HepG2 (cell line): Measurements from ENCODE around the gene PKP4. TPM values are rescaled to one million over a fixed set of nuclear protein-coding genes. Genes with fewer than 3 reads are reported as not detected.

Experiments used
- HBP1 ChIP-seq: IDR thresholded peaks from 2 replicates; pipeline ENCODE4 v1.6.1; 2016; ENCODE audit warnings: low read depth, control low read depth
- HDAC1 ChIP-seq: sonication (generic); formaldehyde crosslinking; IDR thresholded peaks from 2 replicates; pipeline ENCODE4 v1.5.1; 2020; ENCODE audit warnings: mild to moderate bottlenecking, missing genetic modification reagents
- NKX3-1 ChIP-seq: sonication (generic); formaldehyde crosslinking; IDR thresholded peaks from 2 replicates; pipeline ENCODE4 v1.5.0; 2020; ENCODE audit warnings: missing genetic modification reagents
- NR2F2 ChIP-seq: IDR thresholded peaks from 2 replicates; pipeline ENCODE4 v1.6.1; 2012; ENCODE audit warnings: low read depth, inconsistent platforms, borderline replicate concordance
- THAP7 ChIP-seq: sonication (generic); formaldehyde crosslinking; IDR thresholded peaks from 2 replicates; pipeline ENCODE4 v1.8.1; 2023; ENCODE audit warnings: mild to moderate bottlenecking, missing genetic modification reagents
- ZBTB3 ChIP-seq: sonication (generic); formaldehyde crosslinking; IDR thresholded peaks from 2 replicates; pipeline ENCODE4 v1.4.0; 2020; ENCODE audit warnings: low read depth, mild to moderate bottlenecking, moderate library complexity, missing genetic modification reagents, borderline replicate concordance
- ZFP37 ChIP-seq: sonication (generic); formaldehyde crosslinking; IDR thresholded peaks from 2 replicates; pipeline ENCODE4 v1.4.0; 2020; ENCODE audit warnings: missing genetic modification reagents, borderline replicate concordance
- ZKSCAN8 ChIP-seq: IDR thresholded peaks from 2 replicates; pipeline ENCODE4 v1.6.1; 2016; ENCODE audit warnings: borderline replicate concordance, missing genetic modification reagents, missing compliant biosample characterization
- ZNF644 ChIP-seq: IDR thresholded peaks from 2 replicates; pipeline ENCODE4 v1.6.1; 2016; ENCODE audit warnings: low read depth
- polyA plus RNA-seq, 8 experiments: library from polyadenylated mRNA; depleted of rRNA in 3 of 8; stranded (reverse) in 7 of 8; unstranded in 1 of 8; fragments of >200 nt; fragmentation: Illumina TruSeq in 4 of 8; extraction: Trizol in 4 of 8; gene quantifications; 2 replicates each; pipeline versions ENCODE4 v1.2.1 to v1.2.3, GENCODE V29; 2011 to 2016; ENCODE audit warnings: low read depth in 4 of 8, missing spikeins in 1 of 8, mixed read lengths in 1 of 8; ENCODE audit not compliant: insufficient read depth in 1 of 8
- total RNA-seq, 5 experiments: library from RNA; depleted of rRNA; stranded (reverse); fragments of >200 nt; fragmentation: Illumina TruSeq; extraction: Trizol; gene quantifications; 2 replicates each; pipeline ENCODE4 v1.2.3, GENCODE V29; 2016; ENCODE audit warnings: low read depth in 1 of 5
- TF ChIP-seq, protein P1 (sequence below): sonication (generic); formaldehyde crosslinking; IDR thresholded peaks from 2 replicates; pipeline ENCODE4 v1.4.0; 2020; ENCODE audit warnings: missing genetic modification reagents

PKP4 gene
- total and polyA plus RNA-seq, 2 of the 13 experiments (the other 11 are each of a cell fraction or from before 2014, with no cell fraction given): 80.9 to 90.5 TPM

DNA sequence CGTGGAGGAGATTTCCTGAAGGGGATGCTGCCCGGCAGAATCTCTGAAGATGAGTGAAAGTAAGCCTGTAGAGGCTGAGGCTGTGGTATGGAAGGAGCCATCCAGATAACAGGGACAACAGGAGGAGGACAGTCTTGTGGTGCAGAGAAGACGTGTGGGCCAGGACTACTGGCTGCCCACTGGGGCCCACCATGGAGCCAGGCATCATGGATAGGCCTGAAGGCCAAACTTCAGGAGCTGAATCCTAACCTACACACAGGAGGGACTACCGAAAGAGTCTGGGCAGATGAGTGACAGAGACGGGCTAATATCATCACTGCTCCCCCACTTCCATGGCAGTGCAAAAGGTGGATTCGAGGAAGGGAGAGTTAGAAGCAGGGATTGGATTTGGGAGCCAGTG lies 207.0 kb downstream of the PKP4 start (continued):
- no peak for TF ChIP-seq THAP7
- TF ChIP-seq NKX3-1 (CRISPR knock-in tag): no peak
- TF ChIP-seq ZBTB3 (CRISPR knock-in tag): no peak
- no peak for TF ChIP-seq ZFP37
- TF ChIP-seq ZNF644 (CRISPR knock-in tag): no peak
- TF ChIP-seq NR2F2: no peak
- no peak for TF ChIP-seq HBP1 (CRISPR knock-in tag)
- no peak for TF ChIP-seq ZKSCAN8 (CRISPR knock-in tag)
- no peak for TF ChIP-seq HDAC1
- TF ChIP-seq, protein P1, sequence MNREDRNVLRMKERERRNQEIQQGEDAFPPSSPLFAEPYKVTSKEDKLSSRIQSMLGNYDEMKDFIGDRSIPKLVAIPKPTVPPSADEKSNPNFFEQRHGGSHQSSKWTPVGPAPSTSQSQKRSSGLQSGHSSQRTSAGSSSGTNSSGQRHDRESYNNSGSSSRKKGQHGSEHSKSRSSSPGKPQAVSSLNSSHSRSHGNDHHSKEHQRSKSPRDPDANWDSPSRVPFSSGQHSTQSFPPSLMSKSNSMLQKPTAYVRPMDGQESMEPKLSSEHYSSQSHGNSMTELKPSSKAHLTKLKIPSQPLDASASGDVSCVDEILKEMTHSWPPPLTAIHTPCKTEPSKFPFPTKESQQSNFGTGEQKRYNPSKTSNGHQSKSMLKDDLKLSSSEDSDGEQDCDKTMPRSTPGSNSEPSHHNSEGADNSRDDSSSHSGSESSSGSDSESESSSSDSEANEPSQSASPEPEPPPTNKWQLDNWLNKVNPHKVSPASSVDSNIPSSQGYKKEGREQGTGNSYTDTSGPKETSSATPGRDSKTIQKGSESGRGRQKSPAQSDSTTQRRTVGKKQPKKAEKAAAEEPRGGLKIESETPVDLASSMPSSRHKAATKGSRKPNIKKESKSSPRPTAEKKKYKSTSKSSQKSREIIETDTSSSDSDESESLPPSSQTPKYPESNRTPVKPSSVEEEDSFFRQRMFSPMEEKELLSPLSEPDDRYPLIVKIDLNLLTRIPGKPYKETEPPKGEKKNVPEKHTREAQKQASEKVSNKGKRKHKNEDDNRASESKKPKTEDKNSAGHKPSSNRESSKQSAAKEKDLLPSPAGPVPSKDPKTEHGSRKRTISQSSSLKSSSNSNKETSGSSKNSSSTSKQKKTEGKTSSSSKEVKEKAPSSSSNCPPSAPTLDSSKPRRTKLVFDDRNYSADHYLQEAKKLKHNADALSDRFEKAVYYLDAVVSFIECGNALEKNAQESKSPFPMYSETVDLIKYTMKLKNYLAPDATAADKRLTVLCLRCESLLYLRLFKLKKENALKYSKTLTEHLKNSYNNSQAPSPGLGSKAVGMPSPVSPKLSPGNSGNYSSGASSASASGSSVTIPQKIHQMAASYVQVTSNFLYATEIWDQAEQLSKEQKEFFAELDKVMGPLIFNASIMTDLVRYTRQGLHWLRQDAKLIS (CRISPR knock-in tag): no peak
- TF ChIP-seq, all 625 proteins: peak for 0
